ENCODE results near the gene SERPINA4. TPM values are rescaled to one million over a fixed set of nuclear protein-coding genes. Genes with fewer than 3 reads are reported as not detected.
A peak's percentile ranks its signal among the peaks of the same experiment; 100 is the strongest.

SERPINA4 gene
- total RNA-seq, 2 donors from 2014 or later = not detected

DNA sequence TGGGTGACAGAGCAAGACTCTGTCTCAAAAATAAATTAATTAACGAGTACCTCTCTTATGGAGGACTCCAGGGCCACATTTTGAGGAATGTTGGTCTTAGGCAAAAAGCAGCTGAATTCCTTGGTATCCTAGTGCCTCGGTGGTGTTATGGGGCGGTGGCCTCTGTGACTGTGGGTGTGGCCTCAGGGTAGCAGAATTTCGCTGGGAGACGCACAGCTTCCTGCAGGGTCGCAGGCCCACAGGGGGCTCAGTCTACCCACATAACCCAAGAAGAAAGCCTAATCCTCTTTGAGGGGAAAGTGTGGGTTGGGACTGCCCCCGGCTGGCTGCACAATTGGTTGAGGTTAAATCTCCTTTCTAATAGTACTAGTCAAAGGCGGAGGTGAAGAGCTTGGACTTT is 11.2 kb upstream of the SERPINA4 start:
- Histone ChIP-seq H3K4me1 (ENCODE audit: control insufficient read depth, insufficient read depth, low read length) (no peaks in the 10 kb centered on the region), H3K4me3 (ENCODE audit: low read length) (no peak overlapping the region), H3K9ac (ENCODE audit: extremely low read depth, low read length, poor library complexity, severe bottlenecking) (no peak overlapping the region), H3K27ac (ENCODE audit: low read depth, low read length) (no peak overlapping the region), H3K9me3 (ENCODE audit: control insufficient read depth, low read length) (peaks cover 21% of the 10 kb centered on the region), H3K36me3 (ENCODE audit: control insufficient read depth, insufficient read depth, low read length) (no peaks in the 10 kb centered on the region), H3K27me3 (ENCODE audit: control insufficient read depth, insufficient read depth, low read length, poor library complexity, severe bottlenecking) (no peaks in the 10 kb centered on the region)
- Mint-ChIP-seq H3K27ac (no peak overlapping the region), H3K9me3 (peaks cover 25% of the 10 kb centered on the region), H3K27me3 (ENCODE audit: insufficient read depth) (peaks cover 21% of the 10 kb centered on the region), H3K4me3 (no peak overlapping the region), H3K36me3 (ENCODE audit: low read depth) (no peaks in the 10 kb centered on the region), H3K4me1 (no peaks in the 10 kb centered on the region)
- peak; percentile 52 for DNase-seq
- 83 to 93% methylated on average over 2 to 6 of the region's 8 CpGs for WGBS, 2 experiments (ENCODE audit: insufficient coverage in 1 of 2, insufficient read length in 1 of 2)
- TF ChIP-seq, protein P1, sequence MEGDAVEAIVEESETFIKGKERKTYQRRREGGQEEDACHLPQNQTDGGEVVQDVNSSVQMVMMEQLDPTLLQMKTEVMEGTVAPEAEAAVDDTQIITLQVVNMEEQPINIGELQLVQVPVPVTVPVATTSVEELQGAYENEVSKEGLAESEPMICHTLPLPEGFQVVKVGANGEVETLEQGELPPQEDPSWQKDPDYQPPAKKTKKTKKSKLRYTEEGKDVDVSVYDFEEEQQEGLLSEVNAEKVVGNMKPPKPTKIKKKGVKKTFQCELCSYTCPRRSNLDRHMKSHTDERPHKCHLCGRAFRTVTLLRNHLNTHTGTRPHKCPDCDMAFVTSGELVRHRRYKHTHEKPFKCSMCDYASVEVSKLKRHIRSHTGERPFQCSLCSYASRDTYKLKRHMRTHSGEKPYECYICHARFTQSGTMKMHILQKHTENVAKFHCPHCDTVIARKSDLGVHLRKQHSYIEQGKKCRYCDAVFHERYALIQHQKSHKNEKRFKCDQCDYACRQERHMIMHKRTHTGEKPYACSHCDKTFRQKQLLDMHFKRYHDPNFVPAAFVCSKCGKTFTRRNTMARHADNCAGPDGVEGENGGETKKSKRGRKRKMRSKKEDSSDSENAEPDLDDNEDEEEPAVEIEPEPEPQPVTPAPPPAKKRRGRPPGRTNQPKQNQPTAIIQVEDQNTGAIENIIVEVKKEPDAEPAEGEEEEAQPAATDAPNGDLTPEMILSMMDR (conservative IDR thresholded peaks at IDR 0.05) = no peak

DNA sequence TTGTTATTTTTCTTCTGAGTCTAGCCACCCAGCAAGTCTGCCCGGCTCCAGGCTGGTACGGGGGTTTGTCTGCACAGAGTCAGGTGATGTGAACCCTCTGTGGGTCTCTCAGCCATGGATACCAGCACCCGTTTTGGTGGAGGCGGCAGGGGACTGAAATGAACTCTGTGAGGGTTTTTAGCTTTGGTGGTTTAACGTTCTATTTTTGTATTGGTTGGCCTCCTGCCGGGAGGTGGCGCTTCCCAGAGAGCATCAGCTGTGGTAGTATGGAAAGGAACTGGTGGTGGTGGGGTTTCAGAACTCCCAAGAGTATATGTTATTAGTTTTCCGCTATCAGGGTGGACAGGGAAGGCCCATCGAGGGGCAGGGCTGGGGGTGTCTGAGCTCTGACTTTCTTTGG is 5.3 kb upstream of the SERPINA4 start:
- H3K36me3 Mint-ChIP-seq (ENCODE audit: low read depth) = no peaks in the 10 kb centered on the region
- no peak for DNase-seq
- Histone ChIP-seq H3K4me3 (ENCODE audit: low read length) (no peak overlapping the region), H3K4me1 (ENCODE audit: control insufficient read depth, insufficient read depth, low read length) (no peaks in the 10 kb centered on the region), H3K36me3 (ENCODE audit: control insufficient read depth, insufficient read depth, low read length) (no peaks in the 10 kb centered on the region), H3K9ac (ENCODE audit: extremely low read depth, low read length, poor library complexity, severe bottlenecking) (no peak overlapping the region), H3K27me3 (ENCODE audit: control insufficient read depth, insufficient read depth, low read length, poor library complexity, severe bottlenecking) (no peaks in the 10 kb centered on the region), H3K27ac (ENCODE audit: low read depth, low read length) (no peak overlapping the region), H3K9me3 (ENCODE audit: control insufficient read depth, low read length) (peaks cover 34% of the 10 kb centered on the region)
- H3K9me3 Mint-ChIP-seq = peaks cover 32% of the 10 kb centered on the region
- H3K27me3 Mint-ChIP-seq (ENCODE audit: insufficient read depth) = peaks cover 15% of the 10 kb centered on the region
- H3K27ac Mint-ChIP-seq = no peak overlapping the region
- TF ChIP-seq, protein P1 (conservative IDR thresholded peaks at IDR 0.05) = no peak
- 93 to 94% methylated on average over 3 to 9 of the region's 9 CpGs for WGBS, 2 experiments (ENCODE audit: insufficient coverage in 1 of 2, insufficient read length in 1 of 2)
- H3K4me3 Mint-ChIP-seq = no peak overlapping the region
- H3K4me1 Mint-ChIP-seq = no peaks in the 10 kb centered on the region

DNA sequence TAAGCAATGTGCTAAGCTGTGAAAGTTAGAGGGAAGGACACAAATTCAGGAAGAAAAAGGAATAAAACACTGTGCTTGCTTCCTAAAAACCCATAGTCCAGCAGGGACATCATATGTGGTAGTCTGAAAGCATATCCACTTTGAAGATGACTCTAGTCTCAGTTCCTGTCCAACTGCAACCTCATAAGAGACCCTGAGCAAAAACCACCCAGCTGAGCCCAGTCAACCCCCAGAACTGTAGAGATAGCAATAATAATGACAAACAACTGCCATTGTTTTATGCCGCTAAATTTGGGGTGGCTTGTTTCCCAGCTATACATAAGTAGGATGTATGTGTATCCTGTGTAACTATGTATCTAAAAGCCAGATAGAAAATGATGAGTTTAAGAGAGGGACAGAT is 3.9 kb upstream of the SERPINA4 start:
- Histone ChIP-seq H3K4me1 (ENCODE audit: control insufficient read depth, insufficient read depth, low read length) (no peaks in the 10 kb centered on the region), H3K27ac (ENCODE audit: low read depth, low read length) (no peak overlapping the region), H3K36me3 (ENCODE audit: control insufficient read depth, insufficient read depth, low read length) (no peaks in the 10 kb centered on the region), H3K4me3 (ENCODE audit: low read length) (no peak overlapping the region), H3K27me3 (ENCODE audit: control insufficient read depth, insufficient read depth, low read length, poor library complexity, severe bottlenecking) (no peaks in the 10 kb centered on the region), H3K9ac (ENCODE audit: extremely low read depth, low read length, poor library complexity, severe bottlenecking) (no peak overlapping the region), H3K9me3 (ENCODE audit: control insufficient read depth, low read length) (peaks cover 33% of the 10 kb centered on the region)
- 94 to 100% methylated on average over 1 of the region's 1 CpG for WGBS, 2 experiments (ENCODE audit: insufficient coverage in 1 of 2, insufficient read length in 1 of 2)
- TF ChIP-seq, protein P1 (conservative IDR thresholded peaks at IDR 0.05) = no peak
- Mint-ChIP-seq H3K4me3 (no peak overlapping the region), H3K4me1 (peaks cover 7% of the 10 kb centered on the region), H3K27ac (no peak overlapping the region), H3K9me3 (peaks cover 29% of the 10 kb centered on the region), H3K27me3 (ENCODE audit: insufficient read depth) (peaks cover 13% of the 10 kb centered on the region), H3K36me3 (ENCODE audit: low read depth) (no peaks in the 10 kb centered on the region)
- no peak for DNase-seq

All from endodermal cell (in vitro differentiated cells).